Endothelial cell of umbilical vein (primary cell): ENCODE results near the gene DNAJC7. TPM values are rescaled to one million over a fixed set of nuclear protein-coding genes. Genes with fewer than 3 reads are reported as not detected.

ENCODE experiments used
- BruUV-seq: library from RNA; stranded (reverse); fragments of 400-500 nt; replicated peaks from 2 replicates; lab custom pipeline; 2021; lab: Mats Ljungman, UMichigan
- CTCF ChIA-PET: fragments of 300-600, 350-600 bp; sonication (Branson Sonifier 250); formaldehyde crosslinking; loops from one replicate; lab custom pipeline; 2021; ENCODE audit warnings: antibody characterized with exemption, inconsistent platforms; lab: Charles Lee
- POLR2A ChIA-PET: fragments of 300-600, 350-600 bp; sonication (Branson Sonifier 250); formaldehyde crosslinking; loops from one replicate; lab custom pipeline; 2021; ENCODE audit warnings: antibody characterized with exemption, inconsistent platforms; lab: Charles Lee
- DNase-seq: peaks from one replicate; pipeline ENCODE4 v3.0.0-alpha.2; 2011; ENCODE audit warnings: low read depth, low spot score
- FAIRE-seq: peaks from 2 replicates; lab custom pipeline; 2011; peaks lifted over from hg19 to GRCh38; lab: Jason Lieb, UNC
- H2AFZ ChIP-seq: 2 replicates; pipeline ENCODE4 v1.6.0; 2012; ENCODE audit warnings: low read depth, low read length, control low read depth, inconsistent platforms
- H3K27ac ChIP-seq: 2 replicates; pipeline ENCODE4 v1.5.1; 2011; ENCODE audit warnings: low read depth, mild to moderate bottlenecking, control low read depth, low read length, moderate library complexity; ENCODE audit not compliant: insufficient read depth
- H3K27me3 ChIP-seq, 2 experiments: 2 replicates each; pipeline versions ENCODE4 v1.6.0 to v1.6.1; 2011; ENCODE audit warnings: low read length in 2 of 2, mixed read lengths in 1 of 2; ENCODE audit not compliant: control insufficient read depth in 2 of 2, insufficient read depth in 2 of 2
- H3K36me3 ChIP-seq, 2 experiments: 2 replicates in 1 of 2; 3 replicates in 1 of 2; pipeline ENCODE4 v1.5.1; 2011; ENCODE audit warnings: low read length in 2 of 2, mild to moderate bottlenecking in 1 of 2, moderate library complexity in 1 of 2; ENCODE audit not compliant: control insufficient read depth in 2 of 2, insufficient read depth in 2 of 2; ENCODE audit errors: extremely low read depth in 1 of 2
- H3K4me1 ChIP-seq: 3 replicates; pipeline ENCODE4 v1.5.1; 2011; ENCODE audit warnings: mild to moderate bottlenecking, low read length; ENCODE audit not compliant: control insufficient read depth, insufficient read depth; ENCODE audit errors: extremely low read depth
- H3K4me2 ChIP-seq: 2 replicates; pipeline ENCODE4 v1.6.1; 2011; ENCODE audit warnings: low read length, control low read depth, mixed read lengths; ENCODE audit not compliant: insufficient read depth
- H3K4me3 ChIP-seq, 3 experiments: fragments of 200-600 bp in 1 of 3; sonication (generic), shearing (Covaris generic) in 1 of 3; replicated peaks in 1 of 3; 2 replicates each; pipeline ENCODE4 v1.5.1; 2011 to 2016; ENCODE audit warnings: control low read depth in 3 of 3, low read length in 3 of 3, mild to moderate bottlenecking in 2 of 3, inconsistent platforms in 1 of 3, low read depth in 1 of 3, moderate library complexity in 1 of 3; ENCODE audit not compliant: insufficient read depth in 1 of 3
- H3K79me2 ChIP-seq: 2 replicates; pipeline ENCODE4 v1.6.0; 2012; ENCODE audit warnings: low read length, inconsistent platforms; ENCODE audit not compliant: control insufficient read depth, insufficient read depth
- H3K9ac ChIP-seq: replicated peaks from 2 replicates; pipeline ENCODE3; 2011; ENCODE audit warnings: low read length, control low read depth; ENCODE audit not compliant: insufficient read depth; ENCODE audit errors: extremely low read depth
- H3K9me1 ChIP-seq: replicated peaks from 3 replicates; pipeline ENCODE4 v1.6.0; 2011; ENCODE audit warnings: mild to moderate bottlenecking, low read length; ENCODE audit not compliant: control insufficient read depth, insufficient read depth; ENCODE audit errors: extremely low read depth
- H3K9me3 ChIP-seq: replicated peaks from 2 replicates; pipeline ENCODE4 v1.5.1; 2012; ENCODE audit warnings: low read length, inconsistent platforms; ENCODE audit not compliant: control insufficient read depth, insufficient read depth
- H4K20me1 ChIP-seq: replicated peaks from 2 replicates; pipeline ENCODE3; 2011; ENCODE audit warnings: mild to moderate bottlenecking, low read length; ENCODE audit not compliant: control insufficient read depth, insufficient read depth; ENCODE audit errors: extremely low read depth
- CTCF ChIP-seq, 2 donors: IDR thresholded peaks; 1 replicate in 1 of 2; 2 replicates in 1 of 2; pipeline ENCODE4 v1.5.1; 2011; ENCODE audit warnings: low read length in 2 of 2, mild to moderate bottlenecking in 2 of 2, moderate library complexity in 2 of 2, control low read depth in 1 of 2, inconsistent platforms in 1 of 2, low read depth in 1 of 2; ENCODE audit not compliant: insufficient read depth in 1 of 2; ENCODE audit errors: extremely low read depth in 1 of 2
- EZH2 ChIP-seq: IDR thresholded peaks from 2 replicates; pipeline ENCODE4 v1.6.1; 2012; ENCODE audit warnings: borderline replicate concordance, low read depth, mild to moderate bottlenecking, moderate library complexity, low read length, inconsistent platforms; ENCODE audit not compliant: severe bottlenecking
- FOS ChIP-seq: IDR thresholded peaks from 2 replicates; pipeline ENCODE4 v1.6.1; 2011; ENCODE audit warnings: mild to moderate bottlenecking, low read length, moderate library complexity, borderline replicate concordance; ENCODE audit not compliant: insufficient read depth
- GATA2 ChIP-seq: IDR thresholded peaks from 2 replicates; pipeline ENCODE4 v1.7.0; 2011; ENCODE audit warnings: low read depth, mild to moderate bottlenecking, moderate library complexity, mixed read lengths, low read length; ENCODE audit not compliant: insufficient read length, insufficient read depth
- JUN ChIP-seq: IDR thresholded peaks from 2 replicates; pipeline ENCODE4 v1.6.1; 2011; ENCODE audit warnings: borderline replicate concordance, low read depth; ENCODE audit not compliant: insufficient read length, insufficient read depth
- MAX ChIP-seq: IDR thresholded peaks from 2 replicates; pipeline ENCODE4 v1.6.1; 2011; ENCODE audit not compliant: insufficient read depth, insufficient read length
- MYC ChIP-seq: IDR thresholded peaks from one replicate; pipeline ENCODE4 v1.6.1; 2011; ENCODE audit warnings: mild to moderate bottlenecking, low read depth, low read length
- POLR2A ChIP-seq: IDR thresholded peaks from 2 replicates; pipeline ENCODE4 v1.6.1; 2012; ENCODE audit warnings: low read depth, mild to moderate bottlenecking, control low read depth, low read length
- POLR2AphosphoS5 ChIP-seq: IDR thresholded peaks from 2 replicates; pipeline ENCODE4 v1.6.1; 2012; ENCODE audit warnings: low read depth, mild to moderate bottlenecking, control low read depth, low read length, moderate library complexity; ENCODE audit not compliant: insufficient read depth
- dilution Hi-C: fragments of 300-500 bp; cut with MboI; formaldehyde crosslinking; loops from one replicate; pipeline ENCODE4 v1.15.0; 2019; ENCODE audit warnings: low sequenced_read_pairs; ENCODE audit not compliant: extremely low pct_ligation_motif_present
- intact Hi-C: fragments of 100-400 bp; cut with micrococcal nuclease; formaldehyde crosslinking; loops from one replicate; pipeline ENCODE4 v1.10.0; 2022
- polyA plus RNA-seq, 4 experiments: library from polyadenylated mRNA; depleted of rRNA in 3 of 4; stranded (reverse) in 3 of 4; unstranded in 1 of 4; fragments of >200 nt; gene quantifications; 2 replicates each; pipeline versions ENCODE4 v1.2.1 to v1.2.3, GENCODE V29; 2011 to 2012; ENCODE audit warnings: missing spikeins in 1 of 4
- total RNA-seq: library from RNA; stranded (reverse); gene quantifications from 2 replicates; pipeline ENCODE4 v1.2.3, GENCODE V29; 2021

Gene DNAJC7
- total and polyA plus RNA-seq, 2 donors (not counting 3 experiments of a cell fraction or from before 2014, with no cell fraction given) = 19.8 to 111 TPM

- no peak for DNase-seq
- intact Hi-C loops (no loop called here), dilution Hi-C loops (no loop called here)
- Histone ChIP-seq H3K9me3 (no peaks in the 10 kb centered on the region), H3K4me2 (no peak overlapping the region), H2AFZ (no peak overlapping the region), H4K20me1 (no peaks in the 10 kb centered on the region), H3K36me3 (no peaks in the 10 kb centered on the region), H3K9ac (no peak overlapping the region), H3K27ac (no peak overlapping the region), H3K27me3 (no peaks in the 10 kb centered on the region), H3K9me1 (no peaks in the 10 kb centered on the region), H3K4me1 (no peaks in the 10 kb centered on the region), H3K79me2 (no peaks in the 10 kb centered on the region), H3K4me3 (no peak overlapping the region)
- POLR2A ChIA-PET = no interaction called here
- CTCF ChIA-PET = interaction anchor here (1.5 kb wide), 1 partner anchor 22 kb away, joined by 4 read pairs; the partner anchor contains the start of gene NKIRAS2
- TF ChIP-seq POLR2AphosphoS5 (no peak), EZH2 (no peak), GATA2 (no peak), POLR2A (no peak), JUN (no peak), MAX (no peak), FOS (no peak), MYC (no peak), CTCF (IDR thresholded peaks at IDR 0.05; ENCODE audit: extremely low read depth in 1 of 2, insufficient read depth in 1 of 2, low read depth in 1 of 2, low read length in 2 of 2) (no peak)
- no peak for FAIRE-seq
- BruUV-seq = no TSS peak
Measured at GRCh38 chr17:42042598-42043319, 25.5 kb upstream of the DNAJC7 start.
